Smooth muscle cell (in vitro differentiated cells): ENCODE measurements around the gene S100PBP. TPM values are rescaled to one million over a fixed set of nuclear protein-coding genes. Genes with fewer than 3 reads are reported as not detected.

Experiments used
- DNase-seq: peaks from one replicate; lab custom pipeline; 2025; ENCODE audit not compliant: unreplicated experiment; lab: John Stamatoyannopoulos, UW
- H2AFZ ChIP-seq: fragments of 200-600 bp; sonication (generic); 2 replicates; pipeline ENCODE4 v1.6.0; 2016; ENCODE audit warnings: antibody characterized with exemption, low read depth, mild to moderate bottlenecking
- H3F3A ChIP-seq: fragments of 200-600 bp; sonication (generic); 2 replicates; pipeline ENCODE4 v1.6.0; 2017; ENCODE audit warnings: antibody characterized with exemption, low read depth
- H3K27ac ChIP-seq: fragments of 200-600 bp; sonication (generic); 2 replicates; pipeline ENCODE4 v1.5.1; 2016; ENCODE audit warnings: low read depth, mild to moderate bottlenecking
- H3K27me3 ChIP-seq: fragments of 200-600 bp; sonication (generic); 2 replicates; pipeline ENCODE4 v1.6.1; 2016; ENCODE audit warnings: low read depth, mild to moderate bottlenecking
- H3K36me3 ChIP-seq: fragments of 200-600 bp; sonication (generic); 2 replicates; pipeline ENCODE4 v1.5.1; 2016; ENCODE audit warnings: low read depth
- H3K4me1 ChIP-seq: fragments of 200-600 bp; sonication (generic); 2 replicates; pipeline ENCODE4 v1.5.1; 2016; ENCODE audit warnings: low read depth
- H3K4me2 ChIP-seq: fragments of 200-600 bp; sonication (generic); 2 replicates; pipeline ENCODE4 v1.6.0; 2016; ENCODE audit warnings: mild to moderate bottlenecking
- H3K4me3 ChIP-seq: fragments of 200-600 bp; sonication (generic); 2 replicates; pipeline ENCODE4 v1.5.1; 2016; ENCODE audit warnings: mild to moderate bottlenecking
- H3K79me2 ChIP-seq: fragments of 200-600 bp; sonication (generic); 2 replicates; pipeline ENCODE4 v1.6.0; 2016; ENCODE audit warnings: low read depth, mild to moderate bottlenecking
- H3K9ac ChIP-seq: fragments of 200-600 bp; sonication (generic); 2 replicates; pipeline ENCODE4 v1.6.0; 2016; ENCODE audit warnings: low read depth
- H3K9me3 ChIP-seq: fragments of 200-600 bp; sonication (generic); replicated peaks from 2 replicates; pipeline ENCODE4 v1.5.1; 2016; ENCODE audit warnings: low read depth
- H4K20me1 ChIP-seq: fragments of 200-600 bp; sonication (generic); 2 replicates; pipeline ENCODE4 v1.6.0; 2016; ENCODE audit warnings: low read depth
- CTCF ChIP-seq: fragments of 200-600 bp; sonication (generic); IDR thresholded peaks from 2 replicates; pipeline ENCODE4 v1.5.1; 2017; ENCODE audit warnings: borderline replicate concordance, mild to moderate bottlenecking, antibody characterized with exemption; ENCODE audit not compliant: insufficient read depth, poor library complexity, severe bottlenecking
- WGBS: methylation state at CpG from one replicate; pipeline ENCODE4 v1.1.7; 2016; ENCODE audit warnings: low lambda C conversion rate; 5-methylcytosine and 5-hydroxymethylcytosine counted together
- polyA plus RNA-seq: library from polyadenylated mRNA; unstranded; fragments of >200 nt; fragmentation: Nextera tagmentation; extraction: Ambion mirVana; gene quantifications from 2 replicates; pipeline ENCODE4 v1.2.1, GENCODE V29; 2016
- total RNA-seq: library from RNA; depleted of rRNA; stranded (reverse); fragments of >200 nt; gene quantifications from 2 replicates; pipeline ENCODE4 v1.2.3, GENCODE V29; 2014

The S100PBP gene
- total and polyA plus RNA-seq, 2 experiments from 2014 or later = 22.1 to 39.1 TPM

- no peak overlapping the region for H3K9ac ChIP-seq
- no peaks in the 10 kb centered on the region for H3K4me1 ChIP-seq
- no peaks in the 10 kb centered on the region for H3K27me3 ChIP-seq
- no peak for TF ChIP-seq CTCF
- H2AFZ ChIP-seq = no peak overlapping the region
- no peak for DNase-seq
- H3K9me3 ChIP-seq = no peaks in the 10 kb centered on the region
- H3K27ac ChIP-seq = no peak overlapping the region
- H3K36me3 ChIP-seq = no peaks in the 10 kb centered on the region
- H4K20me1 ChIP-seq = no peaks in the 10 kb centered on the region
- WGBS = 91% methylated on average over 13 of the region's 13 CpGs
- H3K4me2 ChIP-seq = no peak overlapping the region
- no peaks in the 10 kb centered on the region for H3F3A ChIP-seq
- no peaks in the 10 kb centered on the region for H3K79me2 ChIP-seq
- H3K4me3 ChIP-seq = no peak overlapping the region
Measured at GRCh38 chr1:32877211-32878110, 60.0 kb downstream of the S100PBP start.

- Histone ChIP-seq H3K4me3 (no peak overlapping the region), H4K20me1 (no peaks in the 10 kb centered on the region), H3K27ac (no peak overlapping the region), H3K79me2 (no peaks in the 10 kb centered on the region), H3K9ac (no peak overlapping the region), H3K4me2 (no peak overlapping the region), H3F3A (no peaks in the 10 kb centered on the region), H3K27me3 (no peaks in the 10 kb centered on the region), H3K36me3 (no peaks in the 10 kb centered on the region), H3K4me1 (no peaks in the 10 kb centered on the region), H2AFZ (no peak overlapping the region), H3K9me3 (no peaks in the 10 kb centered on the region)
- 79% methylated on average over 6 of the region's 6 CpGs for WGBS
- TF ChIP-seq CTCF = no peak
- no peak for DNase-seq
Measured at GRCh38 chr1:32878183-32878582, 60.7 kb downstream of the S100PBP start.

- no peak overlapping the region for H3K4me2 ChIP-seq
- H3K27me3 ChIP-seq = no peaks in the 10 kb centered on the region
- no peaks in the 10 kb centered on the region for H3F3A ChIP-seq
- no peaks in the 10 kb centered on the region for H3K4me1 ChIP-seq
- H3K27ac ChIP-seq = no peak overlapping the region
- no peaks in the 10 kb centered on the region for H3K36me3 ChIP-seq
- H2AFZ ChIP-seq = no peak overlapping the region
- H3K79me2 ChIP-seq = no peaks in the 10 kb centered on the region
- H3K4me3 ChIP-seq = no peak overlapping the region
- H3K9ac ChIP-seq = no peak overlapping the region
- H3K9me3 ChIP-seq = no peaks in the 10 kb centered on the region
- DNase-seq = no peak
- 88% methylated on average over 5 of the region's 5 CpGs for WGBS
- TF ChIP-seq CTCF = no peak
- H4K20me1 ChIP-seq = no peaks in the 10 kb centered on the region
Measured at GRCh38 chr1:32878637-32879041, 61.2 kb downstream of the S100PBP start.

- no peaks in the 10 kb centered on the region for H3F3A ChIP-seq
- H3K27ac ChIP-seq = no peak overlapping the region
- no peaks in the 10 kb centered on the region for H4K20me1 ChIP-seq
- peaks cover 16% of the 10 kb centered on the region for H3K27me3 ChIP-seq
- H3K36me3 ChIP-seq = no peaks in the 10 kb centered on the region
- no peak for TF ChIP-seq CTCF
- H3K79me2 ChIP-seq = no peaks in the 10 kb centered on the region
- no peak overlapping the region for H3K4me2 ChIP-seq
- H3K9me3 ChIP-seq = no peaks in the 10 kb centered on the region
- H3K4me3 ChIP-seq = no peak overlapping the region
- no peak overlapping the region for H3K9ac ChIP-seq
- no peak overlapping the region for H2AFZ ChIP-seq
- H3K4me1 ChIP-seq = no peaks in the 10 kb centered on the region
- no peak for DNase-seq
- WGBS = 90% methylated on average over 5 of the region's 5 CpGs
Measured at GRCh38 chr1:32881291-32881690, 63.8 kb downstream of the S100PBP start.
